Right lobe of liver (tissue), 4 donors: ENCODE measurements around the gene RASSF8.

ENCODE experiments used
- CTCF ChIP-seq, 4 donors: fragments of 200-600 bp in 3 of 4; fragments of 450-650 bp in 1 of 4; IDR thresholded peaks; one replicate each; pipeline versions ENCODE4 v1.5.1 to v1.8.0; 2016 to 2022; ENCODE audit warnings: antibody characterized with exemption in 4 of 4, mild to moderate bottlenecking in 2 of 4
- POLR2A ChIP-seq: fragments of 450-650 bp; IDR thresholded peaks from one replicate; pipeline ENCODE4 v1.6.1; 2017; ENCODE audit warnings: antibody characterized with exemption, mild to moderate bottlenecking
- donor health status: DM: no; HTN: no; CAD: no.
- donor health status: DM: no; HTN: no; CAD: no.
- donor health status: DM: no; HTN: yes; CAD: no.

DNA sequence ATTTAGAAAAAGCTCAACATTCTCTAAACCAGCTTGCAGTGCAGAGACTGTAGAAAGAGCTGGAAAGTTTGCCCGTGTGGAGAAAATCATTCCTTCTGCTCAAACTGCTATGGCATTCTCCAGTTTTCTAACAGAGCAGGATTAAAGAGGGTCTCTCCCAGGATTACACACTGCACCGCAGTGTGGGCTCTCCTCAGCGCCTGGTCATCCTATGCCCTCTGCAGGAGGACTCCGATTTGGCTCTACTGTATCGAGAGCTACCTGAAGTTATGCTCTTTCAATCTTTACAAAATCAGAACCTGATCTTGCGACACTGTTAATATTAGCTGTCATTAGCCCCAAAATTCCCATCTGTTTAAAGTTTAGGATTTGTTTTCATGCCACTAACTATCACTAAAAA lies 133.3 kb downstream of the RASSF8 start:
- TF ChIP-seq POLR2A, result no peak
- peak in 1 of 4 donors; percentile 6 for TF ChIP-seq CTCF (IDR thresholded peaks at IDR 0.05)
